Stimulated activated CD8-positive, alpha-beta memory T cell treated with anti-CD3 and anti-CD28 coated beads, Interleukin-4, amount 100 ng/mL, for 24 hours (primary cell): ENCODE data around the gene RAD23B.

Experiments
- DNase-seq: peaks from one replicate; pipeline ENCODE4 v3.0.0-alpha.2; 2020; ENCODE audit warnings: low read depth

Gene RAD23B

DNA sequence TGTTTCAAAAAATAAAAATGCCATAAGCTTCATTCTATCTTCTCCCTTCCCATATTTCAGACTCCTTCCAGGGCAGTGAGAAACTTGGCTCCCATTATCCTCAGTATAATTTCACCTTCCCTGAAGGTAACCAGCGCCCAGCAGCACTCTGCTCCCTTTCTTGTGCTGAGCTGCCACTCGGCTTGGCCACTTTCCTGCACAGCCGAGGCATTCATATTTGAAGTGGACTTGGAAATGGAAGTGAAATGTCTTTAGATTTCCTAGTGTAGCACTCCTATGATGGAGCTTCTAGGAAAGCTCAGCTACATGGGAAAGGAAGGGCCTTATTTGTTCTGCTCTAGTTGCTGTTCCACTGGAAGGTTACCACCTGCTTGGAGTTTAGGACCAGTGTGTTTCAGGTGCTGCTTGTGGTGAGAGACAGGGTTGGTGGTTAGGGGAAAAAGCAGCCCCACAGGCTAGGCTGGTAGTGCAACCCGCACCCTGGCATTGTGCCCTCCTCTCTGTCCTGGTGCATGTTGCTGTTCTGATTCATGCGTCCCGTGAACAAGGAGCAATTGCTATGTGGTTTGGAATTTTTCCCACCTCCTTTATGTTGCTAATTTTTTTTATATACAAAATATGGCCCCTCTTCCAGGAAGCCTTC is 53.8 kb downstream of the RAD23B start:
- no peak for DNase-seq

DNA sequence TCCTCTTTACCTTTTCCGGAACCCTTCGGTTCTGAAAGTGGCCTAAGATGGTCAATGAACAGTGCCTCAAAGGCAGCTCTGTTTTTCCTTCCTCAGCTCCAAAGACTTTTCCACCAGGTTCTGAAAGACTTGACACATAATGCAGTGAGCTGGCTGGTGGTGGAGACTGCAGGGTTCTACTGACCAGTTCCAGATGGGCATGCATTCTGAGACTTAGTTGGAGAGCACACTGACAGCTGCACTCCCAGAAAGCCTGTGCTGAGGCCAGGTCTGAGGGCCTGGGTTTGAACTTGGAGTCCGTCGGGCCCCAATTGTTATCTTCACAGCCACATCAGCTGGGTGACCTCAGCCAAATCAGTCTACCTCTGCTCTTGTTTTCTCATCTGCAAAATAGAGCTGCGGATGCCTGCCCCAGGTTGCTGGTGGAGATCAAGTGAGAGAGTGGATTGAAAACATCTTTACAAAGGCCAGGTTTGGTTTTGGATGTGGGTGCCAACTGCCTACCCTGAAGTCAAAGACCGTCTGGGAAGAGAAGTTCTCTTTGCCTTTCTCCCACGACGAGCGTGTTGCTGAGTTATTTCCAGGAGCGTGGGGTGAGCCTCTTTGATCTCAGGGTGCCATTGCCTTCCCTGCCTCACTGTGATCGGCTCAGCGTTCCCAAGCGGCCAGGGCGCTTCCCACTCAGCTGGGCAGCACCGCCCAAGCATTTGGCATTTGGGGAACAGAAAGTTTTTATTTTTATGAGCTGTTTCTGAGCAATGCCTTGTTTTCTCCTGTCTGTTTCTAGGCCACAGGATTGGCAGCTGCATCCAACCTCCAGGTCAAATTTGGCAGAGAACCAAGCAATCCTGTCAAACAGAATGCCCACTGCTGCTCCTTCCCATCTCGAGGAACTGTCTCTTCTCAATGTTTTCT is 54.9 kb downstream of the RAD23B start:
- no peak for DNase-seq

DNA sequence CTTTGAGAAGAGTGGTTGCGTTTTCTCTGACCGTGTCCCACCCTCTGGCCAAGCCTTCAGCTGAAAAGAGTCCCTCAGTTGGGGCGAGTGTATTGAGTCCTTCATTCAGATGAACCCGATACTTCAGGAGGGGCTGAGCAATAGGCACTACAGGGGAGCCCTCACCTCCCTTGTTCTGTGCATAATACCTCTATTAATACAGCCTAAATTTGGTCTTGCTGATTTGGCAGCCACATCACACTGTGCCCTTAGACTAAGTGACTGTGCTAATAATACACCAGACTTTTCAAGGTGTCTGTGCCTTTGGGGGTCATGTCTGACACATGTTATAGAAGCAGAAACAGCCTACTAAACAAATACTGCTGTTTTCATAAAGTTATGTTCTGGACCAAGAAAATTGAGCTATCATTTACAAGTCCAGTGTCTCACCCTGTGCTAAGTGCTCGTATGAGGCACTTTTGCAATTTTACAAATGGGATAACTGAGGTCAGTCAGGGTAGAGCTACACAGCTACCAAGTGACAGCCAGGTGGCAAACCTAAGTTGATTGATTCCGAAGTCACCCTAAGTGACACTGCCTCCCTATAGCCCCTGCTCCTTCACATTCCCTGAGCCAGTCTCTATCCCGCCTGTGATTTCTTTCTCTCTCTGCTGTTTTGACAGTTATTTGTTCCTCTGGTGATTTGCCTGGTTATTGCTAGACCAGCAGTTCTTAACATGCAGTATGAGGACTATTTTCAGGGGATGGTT is 56.0 kb downstream of the RAD23B start:
- DNase-seq = no peak

- peak; percentile 71 for DNase-seq
These were observed 58.0 kb downstream of the RAD23B start for GRCh38 chr9:107340920-107341632.

DNA sequence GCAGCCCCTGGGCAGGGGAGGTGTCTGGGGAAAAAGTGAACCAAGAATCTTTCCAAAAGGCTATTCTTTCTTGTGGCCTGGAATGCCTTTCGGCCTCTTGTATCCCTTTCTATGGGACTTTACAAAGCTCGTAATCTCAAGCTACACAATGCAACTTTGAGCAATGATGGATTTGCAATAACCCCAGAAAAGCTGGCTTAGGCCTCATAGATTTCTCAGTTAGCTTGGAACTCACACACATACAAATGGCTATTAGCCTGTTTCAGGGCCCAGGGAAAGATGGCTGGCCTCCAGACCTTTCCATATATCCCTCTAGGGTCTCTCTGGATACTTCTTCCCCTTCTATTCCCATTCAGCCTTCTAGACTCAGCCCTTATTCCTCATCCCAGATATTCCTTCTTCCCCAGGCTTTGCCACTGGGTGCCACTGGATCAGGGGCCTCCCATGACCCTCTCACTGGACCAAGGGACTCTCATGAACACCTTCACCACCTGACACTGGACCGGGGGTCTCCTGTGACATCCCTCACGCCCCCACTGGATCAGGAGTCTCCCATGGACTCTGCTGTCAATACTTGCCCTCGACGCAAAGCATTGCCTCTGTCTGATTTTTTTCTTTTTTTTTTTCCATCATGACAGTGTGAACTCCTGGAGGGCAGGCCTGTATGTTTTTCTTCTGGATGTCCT is 59.5 kb downstream of the RAD23B start:
- no peak for DNase-seq

DNA sequence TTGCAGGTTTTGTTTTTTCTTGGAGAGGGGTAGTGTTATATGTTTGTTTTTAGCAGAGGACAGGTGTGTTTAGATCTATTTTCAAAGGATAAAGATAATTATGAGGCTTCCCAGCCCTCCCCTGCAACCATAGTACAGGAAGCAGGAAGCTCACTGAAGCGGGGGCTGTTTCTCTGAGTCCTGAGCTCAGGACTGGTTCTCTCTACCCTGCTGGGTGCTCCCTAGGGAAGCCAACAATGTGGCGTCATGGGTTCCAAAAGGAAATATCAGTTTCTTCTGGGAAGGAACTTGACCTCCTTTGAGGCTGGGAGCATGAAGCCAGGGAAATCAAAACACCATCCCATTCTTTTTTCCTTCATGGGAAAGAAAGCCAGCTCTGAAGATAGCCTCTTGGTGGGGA is 62.2 kb downstream of the RAD23B start:
- DNase-seq = no peak

DNA sequence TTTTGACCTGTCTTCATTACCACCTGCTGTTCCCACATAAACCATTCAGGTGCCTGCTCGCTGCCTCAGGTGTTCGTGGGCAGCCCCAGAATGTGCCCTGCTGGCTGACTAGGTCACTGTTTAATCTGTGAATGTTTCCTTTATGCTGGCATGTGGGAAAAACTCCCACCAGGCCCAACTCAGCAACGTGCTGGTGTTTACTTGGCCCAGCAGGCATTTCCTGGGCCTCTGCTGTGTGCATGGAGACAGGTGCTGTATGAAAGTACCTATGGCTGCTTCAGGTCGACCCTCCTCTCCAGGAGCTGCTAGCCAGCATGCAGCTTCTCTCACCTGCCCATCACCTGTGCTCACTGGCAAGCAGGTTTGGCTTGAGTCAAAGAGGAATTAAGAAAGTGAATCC is 65.8 kb downstream of the RAD23B start:
- DNase-seq = no peak

DNA sequence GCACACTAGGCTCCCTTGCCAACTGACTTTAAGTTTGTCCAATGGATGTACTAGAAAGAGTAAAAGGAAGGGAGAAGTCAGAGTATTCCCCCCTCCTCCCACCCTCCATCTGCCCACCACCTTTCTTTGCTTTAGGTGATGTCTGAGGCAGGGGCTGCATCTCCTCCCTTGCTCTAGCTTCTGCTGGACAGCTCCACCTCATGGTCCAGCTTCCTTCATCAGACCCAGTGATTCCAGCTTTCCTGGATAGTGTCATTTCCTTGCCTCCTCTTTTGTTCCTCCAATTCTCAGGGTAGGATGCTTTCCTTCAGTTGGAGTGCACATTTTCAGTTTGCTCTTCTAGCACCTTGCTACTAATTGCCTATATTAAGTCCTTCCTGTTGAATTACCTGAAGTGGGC is 67.4 kb downstream of the RAD23B start:
- no peak for DNase-seq

DNA sequence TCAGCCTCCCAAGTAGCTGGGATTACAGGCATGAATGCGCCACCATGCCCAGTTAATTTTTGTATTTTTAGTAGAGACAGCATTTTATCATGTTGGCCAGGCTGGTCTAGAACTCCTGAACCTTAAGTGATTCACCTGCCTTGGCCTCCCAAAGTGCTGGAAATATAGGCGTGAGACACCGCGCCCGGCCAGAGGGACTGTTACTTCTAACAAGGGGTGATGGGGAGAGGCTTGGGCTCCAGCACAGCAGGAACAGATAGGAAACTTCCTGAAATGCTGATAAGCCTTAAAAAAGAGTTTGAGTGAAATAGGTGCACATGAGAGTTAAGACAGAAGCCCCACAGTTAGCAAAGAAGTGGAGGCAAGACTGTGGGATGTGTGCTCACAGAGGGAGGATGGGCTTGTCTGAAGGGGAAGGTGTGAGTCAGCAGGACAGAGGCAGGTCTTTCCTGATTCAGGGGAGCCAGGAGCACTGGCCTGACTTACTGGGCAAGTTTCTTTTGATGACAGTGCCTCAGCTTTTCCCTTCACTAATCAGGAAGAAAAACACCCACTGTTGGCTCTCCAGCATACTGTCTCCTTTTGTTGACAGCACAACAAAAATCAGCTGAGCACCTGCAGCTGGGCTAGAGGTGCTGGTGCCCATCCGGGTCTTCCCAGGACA is 68.4 kb downstream of the RAD23B start:
- no peak for DNase-seq

DNA sequence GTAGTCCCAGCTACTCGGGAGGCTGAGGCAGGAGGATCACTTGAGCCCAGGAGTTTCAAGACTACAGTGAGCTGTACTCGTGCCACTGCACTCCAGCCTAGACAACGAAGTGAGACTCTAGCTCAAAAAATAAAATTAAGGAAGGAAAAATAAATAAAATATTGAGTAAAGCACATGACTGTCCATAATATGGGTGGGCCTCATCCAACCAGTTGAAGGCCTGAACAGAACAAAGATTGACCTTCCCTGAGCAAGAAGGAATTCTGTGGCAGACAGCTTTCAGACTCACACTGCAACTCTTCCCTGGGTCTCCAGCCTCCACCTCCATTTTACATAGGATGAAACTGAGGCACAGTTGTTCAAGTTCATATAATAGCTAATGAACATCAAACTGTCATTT is 72.3 kb downstream of the RAD23B start:
- no peak for DNase-seq

DNA sequence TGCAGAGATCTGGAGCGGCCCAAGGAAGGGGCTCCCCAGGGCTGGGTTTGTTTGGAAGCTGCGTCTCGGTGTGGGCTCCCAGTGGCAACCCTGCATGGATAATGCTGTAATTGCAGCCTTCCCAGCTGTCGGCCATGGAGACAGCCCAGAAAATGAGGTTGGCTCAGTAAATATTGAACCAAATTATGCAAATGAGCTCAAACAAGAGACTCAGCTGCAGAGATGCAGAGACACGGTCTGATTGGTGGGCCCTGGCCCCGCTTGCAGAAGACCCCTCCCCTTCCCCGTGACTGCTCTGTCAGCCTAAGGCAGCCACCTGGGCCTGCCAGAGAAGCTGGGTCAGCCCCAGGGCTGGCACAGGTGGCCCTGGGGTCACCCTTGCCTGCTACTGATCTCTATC is 75.9 kb downstream of the RAD23B start:
- DNase-seq = no peak

GRCh38 chr9:107360098-107360497 is 77.0 kb downstream of the RAD23B start:
- DNase-seq = no peak

- no peak for DNase-seq
These were observed 78.7 kb downstream of the RAD23B start for GRCh38 chr9:107361816-107362215.

DNA sequence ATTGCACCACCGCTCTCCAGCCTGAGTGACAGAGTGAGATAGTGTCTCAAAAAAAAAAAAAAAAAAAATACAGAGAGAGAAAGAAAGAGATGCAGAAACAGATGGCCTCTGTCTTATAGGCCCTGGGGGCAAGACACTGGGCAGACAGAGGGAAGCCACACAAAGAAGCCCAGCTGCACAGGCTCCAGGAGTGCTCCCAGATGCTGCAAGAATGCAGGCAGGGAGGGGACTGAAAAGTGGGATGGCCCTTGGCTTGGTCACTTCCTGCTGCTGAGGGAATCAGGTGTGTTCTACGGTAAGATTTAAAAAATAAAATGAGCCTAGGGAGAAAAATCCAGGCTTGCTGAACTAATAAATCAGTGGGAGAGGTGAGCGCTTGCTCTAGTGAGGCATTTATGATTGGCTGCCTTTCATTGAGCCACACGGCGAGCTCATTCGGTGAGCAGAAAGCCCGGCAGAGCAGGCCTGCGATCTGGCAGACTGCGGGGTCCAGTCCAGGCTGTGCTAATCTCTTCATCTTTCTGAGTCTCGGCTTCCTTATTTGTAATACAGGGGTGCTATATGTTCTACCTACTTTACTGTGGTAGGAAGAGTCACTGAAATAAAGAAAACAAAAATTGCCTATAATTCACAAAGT is 80.6 kb downstream of the RAD23B start:
- no peak for DNase-seq

DNA sequence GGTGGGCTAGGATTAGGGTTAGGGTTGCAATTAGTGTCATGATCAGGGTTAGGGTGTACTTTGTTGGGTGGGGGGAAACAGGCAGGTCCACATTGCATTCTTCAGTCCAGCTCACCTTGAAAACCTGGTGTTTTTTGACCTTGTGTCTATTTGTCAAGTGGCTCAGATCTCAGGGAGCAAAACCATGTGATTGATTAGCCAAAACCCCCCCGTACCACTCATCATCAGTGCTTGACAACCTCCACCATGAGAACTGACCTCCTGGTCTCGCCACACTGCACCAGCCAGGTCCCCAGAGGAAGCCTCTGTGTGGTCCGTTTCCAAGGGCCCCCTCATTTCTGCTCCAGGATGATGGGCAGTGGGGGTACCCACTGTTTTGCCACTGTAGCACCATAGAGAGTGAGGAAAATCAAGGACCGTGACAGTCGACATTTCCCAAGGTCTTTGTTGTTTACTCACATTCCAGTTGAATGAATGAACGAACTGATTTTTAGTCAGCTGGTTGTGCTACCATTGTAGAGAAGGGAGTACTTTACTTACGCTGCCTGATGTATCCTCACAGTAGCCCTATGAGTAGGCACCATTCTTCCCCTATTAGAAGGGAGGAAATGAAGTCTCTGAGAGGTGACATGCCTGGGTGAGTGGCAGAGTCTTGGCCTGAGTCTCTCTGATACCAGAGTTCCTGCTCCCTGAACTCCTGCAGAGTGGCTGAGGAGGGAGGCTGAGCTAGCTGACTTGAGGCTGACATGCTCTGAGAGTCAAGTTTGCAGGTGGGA is 84.8 kb downstream of the RAD23B start:
- no peak for DNase-seq

DNA sequence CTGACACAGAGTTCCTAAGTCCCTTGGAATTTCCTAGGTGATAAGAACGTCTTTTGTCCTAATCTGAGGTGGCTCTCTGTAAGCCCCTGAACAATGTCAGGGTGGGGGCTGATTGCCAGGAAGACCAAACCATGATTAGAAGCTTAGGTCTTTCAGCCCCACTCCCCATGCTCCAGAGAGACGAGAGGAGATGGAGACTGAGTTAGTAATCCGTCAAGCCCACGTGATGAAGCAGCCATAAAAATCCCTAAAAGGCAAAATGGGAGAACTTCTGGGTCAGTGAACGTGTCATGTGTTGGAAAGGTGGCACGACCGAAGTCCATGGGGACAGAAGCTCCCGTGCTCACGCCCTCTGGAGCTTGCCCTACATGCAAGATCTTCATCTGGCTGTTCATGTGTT is 85.6 kb downstream of the RAD23B start:
- DNase-seq = no peak

DNA sequence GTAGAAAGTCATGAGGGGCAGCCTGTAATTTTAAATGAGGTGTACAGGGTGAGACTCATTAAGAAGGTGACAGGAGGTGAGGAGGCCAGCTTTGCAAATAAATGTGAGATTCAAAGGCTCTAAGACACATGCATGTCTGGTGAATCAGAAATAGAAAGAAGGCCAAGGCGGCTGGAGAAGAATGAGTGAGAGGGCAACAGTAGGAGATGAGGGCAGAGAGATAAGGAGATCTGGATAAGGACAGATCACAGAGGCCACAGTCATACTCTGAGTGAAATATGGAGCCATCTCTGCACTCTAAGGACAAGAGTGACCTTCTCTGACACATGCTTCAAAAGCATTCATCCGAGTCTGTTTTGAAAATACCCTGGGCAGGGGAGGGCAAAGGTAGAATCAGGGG is 90.7 kb downstream of the RAD23B start:
- no peak for DNase-seq

DNA sequence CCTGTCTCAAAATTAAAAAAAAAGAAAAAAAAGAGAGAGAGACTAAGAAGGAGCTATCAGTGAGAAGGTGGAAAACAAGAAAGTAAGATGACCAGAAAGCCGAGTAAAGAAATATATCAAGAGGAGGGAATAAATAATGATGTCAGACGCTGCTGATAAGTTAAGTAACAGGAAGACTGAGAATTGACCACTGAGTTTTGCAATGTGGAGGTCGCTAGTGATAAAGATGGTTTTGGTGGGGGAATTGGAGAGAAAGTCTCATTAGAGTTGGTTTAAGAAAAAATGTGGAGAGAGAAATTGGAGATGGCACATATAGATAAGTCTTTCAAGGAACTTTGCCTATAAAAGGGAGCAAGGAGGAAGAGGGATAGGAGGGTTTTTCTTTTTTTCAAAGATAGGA is 91.9 kb downstream of the RAD23B start:
- no peak for DNase-seq

DNA sequence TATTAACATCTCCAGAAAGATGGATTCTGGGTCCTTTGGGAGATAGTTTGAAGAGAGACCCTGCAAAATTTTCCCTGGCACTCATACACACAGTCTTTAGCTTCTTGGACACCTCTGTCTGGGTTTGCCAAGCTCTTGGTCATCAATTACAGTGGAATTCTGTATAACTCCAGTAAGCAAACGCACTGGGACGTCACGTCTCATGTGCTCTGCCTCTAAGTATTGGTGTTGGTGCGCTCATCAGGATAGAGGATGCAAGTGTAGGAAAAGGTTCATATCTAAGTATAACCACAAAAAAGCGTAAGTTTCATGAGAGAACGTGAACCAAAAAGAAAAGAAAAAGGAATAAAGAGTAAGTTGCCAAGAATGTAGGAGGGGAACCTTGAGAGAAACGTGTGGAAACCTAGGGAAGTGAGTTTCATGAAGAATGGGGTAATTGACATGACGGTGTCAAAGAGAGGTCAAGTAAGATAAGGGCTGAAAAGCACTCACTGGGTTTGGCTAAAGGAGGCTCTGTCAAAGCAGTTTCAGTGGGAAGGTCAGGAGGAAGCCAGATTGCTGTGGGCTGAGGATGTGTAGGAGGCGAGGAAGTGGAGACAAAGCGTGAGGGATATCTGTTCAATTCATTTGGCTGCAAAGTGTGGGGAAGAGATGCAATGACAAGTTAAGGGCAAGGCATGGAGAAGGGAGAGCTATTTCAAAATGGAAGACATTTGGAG is 92.7 kb downstream of the RAD23B start:
- DNase-seq = no peak
